Measurements from ENCODE around the gene NETO1. TPM values are rescaled to one million over a fixed set of nuclear protein-coding genes. Genes with fewer than 3 reads are reported as not detected.

NETO1 gene
- polyA plus RNA-seq, 4 donors: 0.90 to 1.9 (median 1.5) TPM

DNA sequence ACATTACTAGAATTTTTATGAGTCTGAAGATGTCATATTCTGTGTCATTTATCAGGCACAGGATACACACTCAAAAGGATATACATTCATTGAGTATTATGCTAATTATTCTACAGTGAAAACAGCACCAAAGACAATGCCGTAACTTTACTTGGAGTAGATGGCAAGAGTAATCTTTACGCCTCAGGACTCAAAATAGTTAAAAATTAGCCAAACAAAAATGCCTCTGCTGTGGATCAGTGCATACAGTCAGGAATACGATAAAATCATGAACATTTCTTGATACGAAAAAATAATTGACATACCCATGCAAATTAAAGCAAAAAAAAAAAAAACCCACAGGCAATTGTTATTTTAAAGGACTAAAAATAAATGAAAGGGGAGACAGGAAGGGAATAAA, 129.7 kb downstream of the NETO1 start:
- no peak for DNase-seq (ENCODE audit: low read depth in 4 of 4, low spot score in 3 of 4)

DNA sequence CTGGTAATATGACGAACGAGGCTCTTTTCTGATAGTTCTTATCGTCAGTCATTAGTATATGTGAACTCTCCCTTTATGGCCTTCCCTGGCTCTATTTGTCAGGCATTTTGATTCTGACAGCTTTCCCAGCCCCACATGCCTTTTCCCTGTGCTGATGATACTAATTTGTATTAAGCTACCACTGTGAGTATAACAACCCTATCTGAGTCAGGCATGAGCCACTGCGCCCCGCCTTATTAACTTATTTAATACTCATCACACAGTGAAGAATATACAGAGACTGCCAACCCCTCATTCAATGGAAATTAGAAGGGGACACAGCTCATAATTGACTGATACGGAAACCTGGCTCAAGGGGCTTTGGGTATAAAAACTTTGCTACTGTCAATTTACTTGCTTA, 140.0 kb downstream of the NETO1 start:
- DNase-seq (ENCODE audit: low read depth in 4 of 4, low spot score in 3 of 4): no peak

DNA sequence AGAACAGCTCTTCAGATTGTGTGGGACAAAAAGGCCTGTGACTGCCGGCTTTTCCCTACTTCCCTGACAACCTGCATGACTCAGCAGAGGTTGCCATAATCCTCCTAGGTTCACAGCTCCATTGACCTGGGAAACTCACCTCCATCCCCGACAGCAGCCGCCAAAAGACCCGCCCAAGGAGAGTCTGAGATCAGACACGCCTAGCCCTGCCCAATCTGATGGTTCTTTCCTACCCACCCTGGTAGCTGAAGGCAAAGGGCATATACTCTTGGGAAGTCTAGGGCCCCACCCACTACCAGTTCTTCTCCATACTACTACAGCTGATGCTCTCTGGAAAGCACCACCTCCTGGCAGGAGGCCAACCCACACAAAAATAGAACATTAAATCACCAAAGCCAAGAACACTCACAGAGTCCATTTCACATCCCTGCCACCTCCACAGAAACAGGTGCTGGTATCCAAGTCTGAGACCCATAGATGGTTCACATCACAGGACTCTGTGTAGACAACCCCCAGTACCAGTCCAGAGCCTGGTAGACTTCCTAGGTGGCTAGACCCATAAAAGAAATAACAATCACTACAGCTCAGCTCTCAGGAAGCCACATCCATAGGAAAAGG, 140.6 kb downstream of the NETO1 start:
- DNase-seq (ENCODE audit: low read depth in 4 of 4, low spot score in 3 of 4): no peak

DNA sequence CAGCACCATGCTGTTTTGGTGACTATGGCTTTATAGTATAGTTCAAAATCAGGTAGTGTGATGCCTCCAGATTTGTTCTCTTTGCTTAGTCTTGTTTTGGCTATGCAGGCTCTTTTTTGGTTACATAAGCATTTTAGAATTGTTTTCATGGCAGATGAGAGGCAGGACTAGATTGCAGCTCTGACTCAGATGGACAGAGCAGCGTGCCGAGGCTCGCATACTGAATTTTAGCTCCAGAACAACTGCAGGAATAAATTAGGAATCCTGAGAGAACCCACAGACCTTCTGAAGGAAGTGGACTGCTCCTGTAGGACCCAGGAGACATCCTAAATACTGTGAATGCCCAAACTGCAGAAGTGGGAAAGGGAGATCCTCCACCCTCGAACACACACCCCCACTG, 141.6 kb downstream of the NETO1 start:
- no peak for DNase-seq (ENCODE audit: low read depth in 4 of 4, low spot score in 3 of 4)

- DNase-seq (ENCODE audit: low read depth in 4 of 4, low spot score in 3 of 4): no peak
Measured at GRCh38 chr18:72721330-72721729, 146.5 kb downstream of the NETO1 start.

DNA sequence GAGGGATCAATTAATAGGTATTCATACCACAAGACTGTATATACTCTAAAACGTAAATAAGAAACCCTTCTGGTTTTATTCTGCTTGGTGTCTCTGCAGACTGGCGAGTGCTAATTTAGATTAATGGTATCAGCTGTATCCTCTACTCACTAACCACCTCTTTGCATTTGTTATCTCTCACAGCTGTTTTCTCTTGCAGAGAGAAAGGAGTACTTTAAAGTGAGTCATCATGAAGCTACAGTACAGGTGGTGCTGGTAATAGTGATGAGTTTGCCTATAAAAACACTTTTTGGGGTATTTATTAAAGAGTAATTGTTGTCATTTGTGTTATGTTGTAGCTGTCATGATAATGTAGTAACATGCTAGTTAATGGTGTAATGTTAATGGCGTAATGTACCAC, 147.7 kb downstream of the NETO1 start:
- DNase-seq (ENCODE audit: low read depth in 4 of 4, low spot score in 3 of 4): no peak

GRCh38 chr18:72704202-72704601, 163.6 kb downstream of the NETO1 start:
- no peak for DNase-seq (ENCODE audit: low read depth in 4 of 4, low spot score in 3 of 4)

DNA sequence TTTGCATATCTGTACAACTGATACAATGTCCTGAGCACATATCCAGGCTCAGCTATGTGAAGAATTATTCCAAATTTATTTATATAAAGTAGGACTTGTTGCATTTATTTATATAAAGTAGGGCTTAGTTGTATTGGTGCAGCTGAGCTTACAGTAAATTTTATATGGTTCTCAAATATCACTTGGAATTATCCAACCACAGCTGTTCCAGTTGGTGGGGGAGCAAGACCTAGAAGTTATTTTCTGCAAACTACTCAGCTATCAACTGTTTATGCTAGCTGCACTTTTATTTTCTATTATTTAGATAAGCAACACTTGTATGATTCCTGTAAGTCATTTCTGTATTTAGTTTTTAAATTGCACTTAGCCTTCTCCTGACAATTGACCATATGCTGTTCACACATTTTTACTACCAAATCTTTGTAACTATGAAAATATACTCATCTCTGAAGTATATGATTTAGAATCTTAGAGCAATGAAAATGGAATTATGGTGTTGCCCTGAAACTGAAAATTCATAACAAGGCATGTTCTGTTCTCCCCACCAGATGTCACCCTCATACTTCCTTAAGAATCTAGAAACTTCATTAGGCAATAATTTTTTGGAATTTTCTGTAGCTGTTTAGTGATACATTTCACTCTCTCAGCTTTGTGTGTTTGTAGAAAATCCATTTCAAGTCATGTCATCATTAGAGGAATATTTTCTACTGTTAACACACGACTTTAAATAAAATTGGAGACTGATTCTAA, 166.7 kb downstream of the NETO1 start:
- DNase-seq (ENCODE audit: low read depth in 4 of 4, low spot score in 3 of 4): no peak

GRCh38 chr18:72697706-72698105, 170.1 kb downstream of the NETO1 start:
- DNase-seq (ENCODE audit: low read depth in 4 of 4, low spot score in 3 of 4): no peak

DNA sequence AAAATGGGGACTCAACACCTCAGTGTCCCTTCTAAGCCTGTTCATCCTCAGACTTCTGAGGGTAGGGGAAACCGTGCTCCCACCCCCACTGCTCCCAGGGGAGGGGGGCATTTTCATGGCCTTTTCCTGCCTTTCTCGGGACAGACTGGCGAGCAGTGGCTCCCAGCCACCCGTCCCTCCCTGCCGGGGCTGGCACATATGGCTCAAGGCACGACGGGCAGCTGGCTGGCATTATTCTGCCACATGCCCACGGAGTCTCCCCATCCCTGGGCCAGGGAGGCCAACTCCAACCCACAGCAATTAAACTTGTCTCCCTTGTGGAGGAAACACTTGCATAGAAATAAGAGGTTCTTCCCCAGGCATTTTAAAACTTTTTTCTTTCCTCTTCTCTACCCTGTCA, 175.2 kb downstream of the NETO1 start:
- DNase-seq (ENCODE audit: low read depth in 4 of 4, low spot score in 3 of 4): no peak
